HCT116 (cell line): ENCODE data around the gene CHCHD3.
"Not testable (repeated sequence)": the region's sequence is repeated elsewhere in the genome, so short reads cannot be mapped to it uniquely, and the experiment has no call there.

Source experiments
- POLR2A ChIP-seq: IDR thresholded peaks from 2 replicates; pipeline ENCODE4 v1.7.0; 2011; ENCODE audit warnings: borderline replicate concordance; ENCODE audit not compliant: insufficient read depth, insufficient read length; ENCODE audit errors: extremely low read depth
- POLR2AphosphoS5 ChIP-seq: IDR thresholded peaks from 2 replicates; pipeline ENCODE4 v1.6.1; 2011; ENCODE audit warnings: mild to moderate bottlenecking, low read depth, low read length, moderate library complexity
- SP1 ChIP-seq: IDR thresholded peaks from 2 replicates; pipeline ENCODE4 v1.6.1; 2012; ENCODE audit warnings: low read depth
- TF ChIP-seq, protein P1 (sequence below), 3 experiments: fragments of 200-600 bp in 1 of 3; sonication (generic) in 1 of 3; IDR thresholded peaks in 2 of 3; conservative IDR thresholded peaks in 1 of 3; 2 replicates each; pipeline ENCODE4 v1.5.1; 2012 to 2017; ENCODE audit warnings: low read depth in 2 of 3, low read length in 2 of 3, antibody characterized with exemption in 1 of 3, borderline replicate concordance in 1 of 3, control low read depth in 1 of 3, mild to moderate bottlenecking in 1 of 3, mixed read lengths in 1 of 3, mixed run types in 1 of 3, moderate library complexity in 1 of 3; ENCODE audit not compliant: insufficient read depth in 1 of 3

GRCh38 chr7:132929944-132930343 lies 151.9 kb downstream of the CHCHD3 start:
- TF ChIP-seq POLR2AphosphoS5, POLR2A, SP1: not testable (repeated sequence)
- TF ChIP-seq, protein P1, sequence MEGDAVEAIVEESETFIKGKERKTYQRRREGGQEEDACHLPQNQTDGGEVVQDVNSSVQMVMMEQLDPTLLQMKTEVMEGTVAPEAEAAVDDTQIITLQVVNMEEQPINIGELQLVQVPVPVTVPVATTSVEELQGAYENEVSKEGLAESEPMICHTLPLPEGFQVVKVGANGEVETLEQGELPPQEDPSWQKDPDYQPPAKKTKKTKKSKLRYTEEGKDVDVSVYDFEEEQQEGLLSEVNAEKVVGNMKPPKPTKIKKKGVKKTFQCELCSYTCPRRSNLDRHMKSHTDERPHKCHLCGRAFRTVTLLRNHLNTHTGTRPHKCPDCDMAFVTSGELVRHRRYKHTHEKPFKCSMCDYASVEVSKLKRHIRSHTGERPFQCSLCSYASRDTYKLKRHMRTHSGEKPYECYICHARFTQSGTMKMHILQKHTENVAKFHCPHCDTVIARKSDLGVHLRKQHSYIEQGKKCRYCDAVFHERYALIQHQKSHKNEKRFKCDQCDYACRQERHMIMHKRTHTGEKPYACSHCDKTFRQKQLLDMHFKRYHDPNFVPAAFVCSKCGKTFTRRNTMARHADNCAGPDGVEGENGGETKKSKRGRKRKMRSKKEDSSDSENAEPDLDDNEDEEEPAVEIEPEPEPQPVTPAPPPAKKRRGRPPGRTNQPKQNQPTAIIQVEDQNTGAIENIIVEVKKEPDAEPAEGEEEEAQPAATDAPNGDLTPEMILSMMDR (IDR thresholded peaks at IDR 0.05 in 2 of 3, conservative IDR thresholded peaks at IDR 0.05 in 1 of 3; ENCODE audit: borderline replicate concordance in 1 of 3, insufficient read depth in 1 of 3, low read depth in 2 of 3, low read length in 2 of 3), result not testable (repeated sequence)
